HepG2 (cell line): ENCODE data around the gene CSTPP1. TPM values are rescaled to one million over a fixed set of nuclear protein-coding genes. Genes with fewer than 3 reads are reported as not detected.
"Not testable (repeated sequence)": the region's sequence is repeated elsewhere in the genome, so short reads cannot be mapped to it uniquely, and the experiment has no call there.

Experiments
- ATAC-seq: fragments of 200-7000 bp; cut with Tn5 transposase; 3 replicates; pipeline ENCODE4 v1.9.1; 2020; ENCODE audit warnings: mild to moderate bottlenecking, moderate library complexity
- BruUV-seq: library from RNA; stranded (reverse); fragments of 400-500 nt; replicated peaks from 2 replicates; lab custom pipeline; 2021; lab: Mats Ljungman, UMichigan
- CTCF ChIA-PET: fragments of 300-600 bp; formaldehyde crosslinking; extraction: SDS; loops from one replicate; lab custom pipeline; 2021; ENCODE audit warnings: low total read pairs, inconsistent platforms, low intra/inter-chr PET ratio; lab: Yijun Ruan, JAX
- POLR2A ChIA-PET: fragments of 350-600 bp; sonication (Branson Sonifier 250); formaldehyde crosslinking; loops from one replicate; lab custom pipeline; 2020; ENCODE audit warnings: antibody characterized with exemption, inconsistent platforms; lab: Yijun Ruan, JAX
- DNase-seq: peaks from one replicate; pipeline ENCODE4 v3.0.0-alpha.2; 2015; ENCODE audit warnings: low spot score
- FAIRE-seq: peaks from 3 replicates; lab custom pipeline; 2011; peaks lifted over from hg19 to GRCh38; lab: Jason Lieb, UNC
- H2AFZ ChIP-seq: one replicate; pipeline ENCODE4 v1.6.1; 2011; ENCODE audit warnings: low read length, inconsistent platforms
- H3K27ac ChIP-seq: fragments of 300-600 bp; 3 replicates; pipeline ENCODE4 v1.8.0; 2011; ENCODE audit warnings: mixed run types, mild to moderate bottlenecking, mixed read lengths, low read length, inconsistent platforms; ENCODE audit not compliant: insufficient read depth; ENCODE audit errors: extremely low read length
- H3K27me3 ChIP-seq, 2 experiments: fragments of 200-600 bp in 1 of 2; 2 replicates in 1 of 2; 3 replicates in 1 of 2; pipeline versions ENCODE4 v1.6.0 to v1.8.0; 2011; ENCODE audit warnings: low read length in 2 of 2, mild to moderate bottlenecking in 2 of 2, moderate library complexity in 2 of 2, inconsistent platforms in 1 of 2; ENCODE audit not compliant: insufficient read depth in 2 of 2, control insufficient read depth in 1 of 2
- H3K36me3 ChIP-seq, 2 experiments: fragments of 200-600 bp in 1 of 2; replicated peaks in 1 of 2; 2 replicates in 1 of 2; 3 replicates in 1 of 2; pipeline versions ENCODE4 v1.5.1 to v1.8.0; 2011; ENCODE audit warnings: low read length in 2 of 2, inconsistent platforms in 1 of 2; ENCODE audit not compliant: insufficient read depth in 2 of 2, control insufficient read depth in 1 of 2
- H3K4me1 ChIP-seq: 2 replicates; pipeline ENCODE4 v1.5.1; 2012; ENCODE audit warnings: low read length, inconsistent platforms; ENCODE audit not compliant: insufficient read depth
- H3K4me2 ChIP-seq: 2 replicates; pipeline ENCODE4 v1.6.0; 2011; ENCODE audit warnings: low read depth, low read length, inconsistent platforms
- H3K4me3 ChIP-seq, 3 experiments: fragments of 200-600 bp in 1 of 3; sonication (generic), shearing (Covaris generic) in 1 of 3; replicated peaks in 1 of 3; 2 replicates each; pipeline ENCODE4 v1.5.1; 2011 to 2016; ENCODE audit warnings: low read length in 3 of 3, inconsistent platforms in 2 of 3, low read depth in 2 of 3, mild to moderate bottlenecking in 2 of 3, control low read depth in 1 of 3, mixed read lengths in 1 of 3; ENCODE audit not compliant: insufficient read depth in 1 of 3
- H3K79me2 ChIP-seq: one replicate; pipeline ENCODE4 v1.6.1; 2011; ENCODE audit warnings: low read length, inconsistent platforms; ENCODE audit not compliant: insufficient read depth
- H3K9ac ChIP-seq: 2 replicates; pipeline ENCODE4 v1.6.0; 2011; ENCODE audit warnings: mild to moderate bottlenecking, low read depth, low read length, inconsistent platforms; ENCODE audit not compliant: insufficient read depth
- H3K9me3 ChIP-seq: 2 replicates; pipeline ENCODE4 v1.5.1; 2012; ENCODE audit warnings: mild to moderate bottlenecking, low read length
- H4K20me1 ChIP-seq: 2 replicates; pipeline ENCODE4 v1.6.0; 2011; ENCODE audit warnings: inconsistent platforms, mild to moderate bottlenecking, low read length, moderate library complexity; ENCODE audit not compliant: insufficient read depth
- ATRX ChIP-seq: sonication (generic); formaldehyde crosslinking; IDR thresholded peaks from 2 replicates; pipeline ENCODE4 v1.4.0; 2020; ENCODE audit warnings: missing genetic modification reagents, borderline replicate concordance
- FIP1L1 ChIP-seq: fragments of 200-400 bp; formaldehyde crosslinking; IDR thresholded peaks from 2 replicates; pipeline ENCODE4 v1.6.1; 2018; ENCODE audit warnings: low read depth, mild to moderate bottlenecking, low read length, moderate library complexity, borderline replicate concordance; ENCODE audit not compliant: insufficient read depth
- GABPA ChIP-seq, 2 experiments: IDR thresholded peaks; 2 replicates each; pipeline ENCODE4 v1.6.1; 2011 to 2016; ENCODE audit warnings: low read depth in 2 of 2, low read length in 1 of 2, missing biosample characterization in 1 of 2, missing genetic modification characterization in 1 of 2
- KLF9 ChIP-seq: IDR thresholded peaks from 2 replicates; pipeline ENCODE4 v1.6.1; 2016; ENCODE audit warnings: low read depth
- NCOR1 ChIP-seq: fragments of 200-600 bp; sonication (generic); IDR thresholded peaks from 2 replicates; pipeline ENCODE4 v1.7.0; 2017; ENCODE audit warnings: antibody characterized with exemption, low read length, borderline replicate concordance
- SSRP1 ChIP-seq: IDR thresholded peaks from 2 replicates; pipeline ENCODE4 v1.6.1; 2016; ENCODE audit warnings: control low read depth
- ZFP1 ChIP-seq: IDR thresholded peaks from 2 replicates; pipeline ENCODE4 v1.6.1; 2016
- ZNF451 ChIP-seq: sonication (generic); formaldehyde crosslinking; IDR thresholded peaks from 2 replicates; pipeline ENCODE4 v1.5.0; 2020; ENCODE audit warnings: mild to moderate bottlenecking, missing genetic modification reagents
- ZNF460 ChIP-seq: sonication (generic); formaldehyde crosslinking; IDR thresholded peaks from 2 replicates; pipeline ENCODE4 v1.5.1; 2020; ENCODE audit warnings: missing genetic modification reagents, mild to moderate bottlenecking, borderline replicate concordance
- WGBS: methylation state at CpG from one replicate; pipeline ENCODE4 v1.1.6; 2017; ENCODE audit warnings: low lambda C conversion rate; 5-methylcytosine and 5-hydroxymethylcytosine counted together
- in situ Hi-C: cut with HindIII; loops from 2 replicates; pipeline ENCODE4 v1.10.0; 2017; ENCODE audit warnings: low pct_unique_long_range_greater_than_20kb; ENCODE audit not compliant: extremely low pct_ligation_motif_present
- intact Hi-C: fragments of 100-400 bp; cut with micrococcal nuclease; formaldehyde crosslinking; loops from one replicate; pipeline ENCODE4 v1.10.0; 2022; ENCODE audit not compliant: unreplicated experiment
- polyA plus RNA-seq, 8 experiments: library from polyadenylated mRNA; depleted of rRNA in 3 of 8; stranded (reverse) in 7 of 8; unstranded in 1 of 8; fragments of >200 nt; fragmentation: Illumina TruSeq in 4 of 8; extraction: Trizol in 4 of 8; gene quantifications; 2 replicates each; pipeline versions ENCODE4 v1.2.1 to v1.2.3, GENCODE V29; 2011 to 2016; ENCODE audit warnings: low read depth in 4 of 8, missing spikeins in 1 of 8, mixed read lengths in 1 of 8; ENCODE audit not compliant: insufficient read depth in 1 of 8
- total RNA-seq, 5 experiments: library from RNA; depleted of rRNA; stranded (reverse); fragments of >200 nt; fragmentation: Illumina TruSeq; extraction: Trizol; gene quantifications; 2 replicates each; pipeline ENCODE4 v1.2.3, GENCODE V29; 2016; ENCODE audit warnings: low read depth in 1 of 5

CSTPP1 gene
- total and polyA plus RNA-seq, 2 of the 13 experiments (the other 11 are each of a cell fraction or from before 2014, with no cell fraction given): 12.3 to 14.6 TPM

GRCh38 chr11:47078751-47079521, 142.4 kb downstream of the CSTPP1 start:
- H3K4me3 ChIP-seq: no peak overlapping the region
- no peaks in the 10 kb centered on the region for H3K4me1 ChIP-seq
- H3K27ac ChIP-seq: no peak overlapping the region
- H3K79me2 ChIP-seq: no peaks in the 10 kb centered on the region
- intact Hi-C loops (no loop called here), in situ Hi-C loops (no loop called here)
- WGBS: 76% methylated on average over 7 of the region's 7 CpGs
- TF ChIP-seq ZFP1 (CRISPR knock-in tag) (no peak), KLF9 (CRISPR knock-in tag) (no peak), ZNF451 (CRISPR knock-in tag) (no peak), ATRX (no peak), GABPA (IDR thresholded peaks at IDR 0.05; ENCODE audit: low read depth, low read length) (no peak), GABPA (CRISPR knock-in tag; IDR thresholded peaks at IDR 0.05; ENCODE audit: low read depth) (no peak), NCOR1 (no peak), ZNF460 (CRISPR knock-in tag) (no peak), FIP1L1 (no peak), SSRP1 (CRISPR knock-in tag) (no peak)
- no peaks in the 10 kb centered on the region for H3K27me3 ChIP-seq
- FAIRE-seq (no peak), DNase-seq (no peak), ATAC-seq (no peak)
- H2AFZ ChIP-seq: no peak overlapping the region
- no TSS peak for BruUV-seq
- POLR2A ChIA-PET: no interaction called here
- no peaks in the 10 kb centered on the region for H4K20me1 ChIP-seq
- CTCF ChIA-PET: no interaction called here
- no peak overlapping the region for H3K9ac ChIP-seq
- H3K36me3 ChIP-seq: no peaks in the 10 kb centered on the region
- H3K9me3 ChIP-seq: no peaks in the 10 kb centered on the region
- H3K4me2 ChIP-seq: no peak overlapping the region

- WGBS: 100% methylated on average over 1 of the region's 1 CpG
- H3K4me3 ChIP-seq, H3K79me2 ChIP-seq, POLR2A ChIA-PET, H2AFZ ChIP-seq, H3K4me1 ChIP-seq, ATAC-seq, BruUV-seq, H3K27me3 ChIP-seq, in situ Hi-C loops, H3K9ac ChIP-seq, H3K36me3 ChIP-seq, DNase-seq, H3K9me3 ChIP-seq, FAIRE-seq, CTCF ChIA-PET, H3K27ac ChIP-seq, intact Hi-C loops, H4K20me1 ChIP-seq, H3K4me2 ChIP-seq: not testable (repeated sequence)
These were observed 144.2 kb downstream of the CSTPP1 start for GRCh38 chr11:47080775-47081174.
